WERI-Rb-1 (cell line): Measurements from ENCODE around the gene AKAP13.
"Not testable (repeated sequence)": the region's sequence is repeated elsewhere in the genome, so short reads cannot be mapped to it uniquely, and the experiment has no call there.

Source experiments
- DNase-seq: peaks from one replicate; pipeline ENCODE4 v3.0.0-alpha.2; 2020
- H3K27ac ChIP-seq: fragments of 250-450 bp; sonication (Bioruptor Pico); 2 replicates; pipeline ENCODE4 v1.5.1; 2020; ENCODE audit warnings: mild to moderate bottlenecking, moderate library complexity
- H3K27me3 ChIP-seq: fragments of 250-450 bp; sonication (Bioruptor Pico); 2 replicates; pipeline ENCODE4 v1.5.1; 2021; ENCODE audit warnings: mild to moderate bottlenecking, low read depth, moderate library complexity; ENCODE audit not compliant: insufficient read depth, severe bottlenecking
- H3K36me3 ChIP-seq: fragments of 250-450 bp; sonication (Bioruptor Pico); 2 replicates; pipeline ENCODE4 v1.5.1; 2020; ENCODE audit warnings: mild to moderate bottlenecking, moderate library complexity
- H3K4me3 ChIP-seq: 2 replicates; pipeline ENCODE4 v1.5.1; 2011; ENCODE audit warnings: low read depth, mild to moderate bottlenecking, control low read depth, low read length
- H3K9me3 ChIP-seq: fragments of 250-450 bp; sonication (Bioruptor Pico); 2 replicates; pipeline ENCODE4 v1.5.1; 2021; ENCODE audit warnings: mild to moderate bottlenecking, moderate library complexity; ENCODE audit not compliant: severe bottlenecking
- TF ChIP-seq, protein P1 (sequence below): IDR thresholded peaks from 2 replicates; pipeline ENCODE4 v1.5.1; 2011; ENCODE audit warnings: low read depth, mild to moderate bottlenecking, control low read depth, inconsistent platforms, low read length

Gene AKAP13

DNA sequence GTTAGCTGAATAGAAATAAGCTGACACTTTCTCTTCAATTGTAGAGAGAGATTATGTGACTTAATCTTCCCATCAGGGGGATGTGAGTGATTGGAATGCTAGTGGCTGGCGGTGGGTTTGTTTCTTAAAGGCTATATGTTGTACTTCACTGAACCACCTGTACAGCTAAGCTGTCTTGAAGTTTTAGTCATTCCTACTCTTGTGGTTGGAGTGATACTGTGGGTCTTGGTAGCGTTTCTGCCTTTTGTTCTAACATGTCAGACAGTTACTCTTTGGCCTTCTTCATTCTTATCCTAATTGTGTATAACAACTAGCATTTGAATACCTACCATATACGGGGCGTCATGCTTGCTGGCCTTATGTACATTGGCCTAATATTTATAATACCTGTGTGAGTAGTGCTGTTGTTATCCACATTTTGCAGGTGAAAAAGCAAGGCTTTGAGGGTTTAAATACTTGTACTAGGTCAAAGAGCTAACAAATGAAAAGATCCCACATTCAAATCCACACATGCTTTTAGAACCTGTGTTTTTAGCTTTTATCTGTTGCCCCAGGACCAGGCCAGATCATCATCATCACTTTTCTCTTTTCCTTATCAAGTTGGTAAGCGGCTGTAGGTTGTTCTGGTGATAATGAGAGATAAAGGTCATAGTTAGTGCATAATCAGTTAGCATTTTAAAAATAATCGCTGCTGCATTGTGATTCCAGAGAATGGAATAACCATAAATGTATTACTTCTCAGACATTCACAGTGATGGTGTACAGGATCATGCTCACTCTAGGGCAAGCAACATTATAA lies 50.2 kb downstream of the AKAP13 start:
- Histone ChIP-seq H3K27ac (no peak overlapping the region), H3K36me3 (peaks cover 4% of the 10 kb centered on the region), H3K4me3 (no peak overlapping the region), H3K9me3 (peaks cover 3% of the 10 kb centered on the region), H3K27me3 (no peaks in the 10 kb centered on the region)
- TF ChIP-seq, protein P1, sequence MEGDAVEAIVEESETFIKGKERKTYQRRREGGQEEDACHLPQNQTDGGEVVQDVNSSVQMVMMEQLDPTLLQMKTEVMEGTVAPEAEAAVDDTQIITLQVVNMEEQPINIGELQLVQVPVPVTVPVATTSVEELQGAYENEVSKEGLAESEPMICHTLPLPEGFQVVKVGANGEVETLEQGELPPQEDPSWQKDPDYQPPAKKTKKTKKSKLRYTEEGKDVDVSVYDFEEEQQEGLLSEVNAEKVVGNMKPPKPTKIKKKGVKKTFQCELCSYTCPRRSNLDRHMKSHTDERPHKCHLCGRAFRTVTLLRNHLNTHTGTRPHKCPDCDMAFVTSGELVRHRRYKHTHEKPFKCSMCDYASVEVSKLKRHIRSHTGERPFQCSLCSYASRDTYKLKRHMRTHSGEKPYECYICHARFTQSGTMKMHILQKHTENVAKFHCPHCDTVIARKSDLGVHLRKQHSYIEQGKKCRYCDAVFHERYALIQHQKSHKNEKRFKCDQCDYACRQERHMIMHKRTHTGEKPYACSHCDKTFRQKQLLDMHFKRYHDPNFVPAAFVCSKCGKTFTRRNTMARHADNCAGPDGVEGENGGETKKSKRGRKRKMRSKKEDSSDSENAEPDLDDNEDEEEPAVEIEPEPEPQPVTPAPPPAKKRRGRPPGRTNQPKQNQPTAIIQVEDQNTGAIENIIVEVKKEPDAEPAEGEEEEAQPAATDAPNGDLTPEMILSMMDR: no peak
- peak; percentile 47 for DNase-seq

DNA sequence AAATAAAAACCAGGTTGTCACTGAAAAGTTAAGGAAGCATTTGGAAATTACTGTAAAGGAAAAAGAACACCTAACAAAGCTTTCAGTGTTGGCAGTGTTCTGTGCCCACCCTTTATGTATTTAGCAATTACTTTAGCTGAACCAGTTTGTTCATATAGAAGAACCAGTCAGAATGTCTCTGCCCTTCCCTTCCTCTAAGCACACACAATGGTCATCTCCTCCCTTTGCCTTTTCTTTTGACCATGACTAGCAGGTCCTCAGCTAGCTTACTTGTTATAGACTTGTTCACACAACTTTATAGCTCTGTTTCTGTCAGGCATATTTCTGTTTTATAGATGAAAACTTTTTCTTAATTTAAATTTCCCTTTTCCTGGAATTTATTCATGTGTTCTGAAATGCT lies 59.6 kb downstream of the AKAP13 start:
- peaks cover 5% of the 10 kb centered on the region; the same call in 1 of the 2 replicates for H3K36me3 ChIP-seq

DNA sequence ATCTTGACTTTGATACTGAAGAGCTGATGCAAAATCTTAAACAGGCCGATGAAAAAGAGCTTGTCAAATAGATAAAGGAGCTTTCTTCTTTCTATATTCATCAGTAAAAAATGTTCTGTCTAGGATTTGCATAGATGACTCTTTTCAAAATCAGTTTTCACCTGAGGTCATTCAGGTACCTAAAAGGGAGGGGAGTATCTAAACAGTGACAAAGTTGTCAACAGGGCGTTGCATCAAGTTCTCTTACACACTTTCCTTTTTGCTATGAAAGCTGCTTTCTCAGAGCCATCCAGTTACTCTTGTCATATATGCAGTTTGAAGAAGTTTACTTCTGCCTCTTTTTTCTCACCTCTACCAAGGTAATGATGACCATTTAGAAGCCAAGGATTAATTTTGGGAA lies 60.0 kb downstream of the AKAP13 start:
- H3K27me3 ChIP-seq: no peaks in the 10 kb centered on the region
- no peak overlapping the region for H3K27ac ChIP-seq
- TF ChIP-seq, protein P1: no peak
- no peaks in the 10 kb centered on the region for H3K9me3 ChIP-seq
- no peak for DNase-seq
- no peak overlapping the region for H3K4me3 ChIP-seq
- H3K36me3 ChIP-seq: peaks cover 5% of the 10 kb centered on the region

More for the DNA sequence above, 59.6 kb downstream of the AKAP13 start:
- Histone ChIP-seq H3K27ac (no peak overlapping the region), H3K4me3 (no peak overlapping the region), H3K9me3 (no peaks in the 10 kb centered on the region), H3K27me3 (no peaks in the 10 kb centered on the region)
- TF ChIP-seq, protein P1: no peak
- no peak for DNase-seq

DNA sequence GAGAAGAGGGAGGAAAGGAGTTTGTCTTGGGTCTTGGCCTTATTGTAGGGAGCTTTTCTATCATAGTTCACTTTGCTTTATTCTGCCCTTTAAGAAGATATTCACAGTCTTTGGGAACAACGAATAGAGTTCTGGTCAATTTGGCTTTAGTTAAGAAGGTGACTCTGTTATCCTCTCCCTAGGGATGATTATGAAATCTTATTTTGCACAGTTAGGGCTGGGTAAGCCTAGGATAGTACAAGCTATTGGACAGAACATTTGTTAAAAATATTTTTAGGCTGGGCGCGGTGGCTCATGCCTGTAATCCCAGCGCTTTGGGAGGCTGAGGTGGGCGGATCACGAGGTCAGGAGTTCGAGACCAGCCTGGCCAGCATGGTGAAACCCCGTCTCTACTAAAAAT lies 61.5 kb downstream of the AKAP13 start:
- not testable (repeated sequence) for H3K27me3 ChIP-seq, H3K36me3 ChIP-seq, H3K4me3 ChIP-seq, H3K9me3 ChIP-seq, H3K27ac ChIP-seq, DNase-seq

DNA sequence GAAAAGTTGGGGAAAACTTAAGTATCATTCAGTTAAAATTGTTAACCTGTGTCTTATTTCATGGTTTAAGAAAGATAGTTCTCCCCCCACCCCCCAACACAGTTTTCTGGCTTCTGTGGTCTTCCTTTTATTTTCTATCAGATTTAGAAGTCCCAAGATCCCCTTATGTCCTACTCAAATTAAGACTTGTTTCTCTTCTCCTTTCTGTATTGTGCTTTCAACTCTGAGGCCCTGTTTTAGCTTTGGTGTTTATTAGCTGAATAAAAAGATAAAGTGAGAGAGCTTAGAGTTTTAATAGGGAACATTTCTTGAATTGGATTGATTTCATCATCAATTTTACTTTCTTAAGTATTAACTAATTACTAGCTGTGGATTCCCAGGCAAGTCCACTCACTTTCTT lies 62.6 kb downstream of the AKAP13 start:
- Histone ChIP-seq H3K4me3 (no peak overlapping the region), H3K27ac (no peak overlapping the region; the same call in 1 of the 2 replicates), H3K9me3 (no peaks in the 10 kb centered on the region), H3K36me3 (peaks cover 5% of the 10 kb centered on the region), H3K27me3 (no peaks in the 10 kb centered on the region)
- TF ChIP-seq, protein P1: no peak
- no peak for DNase-seq

DNA sequence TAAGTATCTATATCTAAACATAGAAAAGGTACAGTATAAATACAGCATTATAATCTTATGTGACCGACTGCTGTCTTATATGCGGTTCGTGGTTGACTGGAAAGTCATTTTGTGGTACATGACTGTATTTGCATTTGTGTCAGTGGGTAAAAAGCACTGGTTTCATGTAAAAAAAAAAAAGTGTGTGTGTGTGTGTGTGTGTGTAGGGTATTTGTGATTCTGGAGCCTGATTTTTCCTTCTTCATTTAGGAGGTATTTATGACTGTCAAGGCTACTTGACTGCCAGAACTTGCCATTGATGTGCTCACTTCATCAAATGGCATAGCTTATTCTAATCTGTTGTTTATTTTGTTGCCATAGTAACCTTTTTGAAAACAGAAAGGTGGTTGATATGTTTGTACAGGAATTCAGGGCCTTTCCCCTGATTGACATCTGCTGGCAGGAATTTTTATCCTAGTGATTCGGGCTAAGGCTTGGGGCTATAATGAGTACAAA lies 63.2 kb downstream of the AKAP13 start:
- DNase-seq: no peak
- H3K9me3 ChIP-seq: no peaks in the 10 kb centered on the region
- no peaks in the 10 kb centered on the region for H3K27me3 ChIP-seq
- TF ChIP-seq, protein P1: no peak
- H3K36me3 ChIP-seq: peaks cover 5% of the 10 kb centered on the region
- no peak overlapping the region for H3K27ac ChIP-seq
- H3K4me3 ChIP-seq: no peak overlapping the region
